Measurements from ENCODE around the gene CLEC16A.

Gene CLEC16A

GRCh38 chr16:11128211-11129141 lies 184.1 kb downstream of the CLEC16A start:
- H3K4me2 ChIP-seq (ENCODE audit: low read length), result no peak overlapping the region

GRCh38 chr16:11129378-11129781 lies 185.0 kb downstream of the CLEC16A start:
- no peaks in the 10 kb centered on the region for H3K79me2 ChIP-seq (ENCODE audit: control insufficient read depth, low read length)
- H4K20me1 ChIP-seq (ENCODE audit: control insufficient read depth, insufficient read depth, low read depth, low read length), result no peaks in the 10 kb centered on the region
- no peak overlapping the region for H3K27ac ChIP-seq (ENCODE audit: low read depth, low read length)
- no peaks in the 10 kb centered on the region for H3K9me2 ChIP-seq (replicated peaks; ENCODE audit: control insufficient read depth, low read length)
- H3K36me3 ChIP-seq (ENCODE audit: control insufficient read depth, low read length), result no peaks in the 10 kb centered on the region; the same call in 1 of the 2 replicates
- H3K9me3 ChIP-seq (ENCODE audit: control insufficient read depth, insufficient read depth, low read length), result no peaks in the 10 kb centered on the region
- no peak overlapping the region for H3K4me2 ChIP-seq (ENCODE audit: low read length)
- TF ChIP-seq CTCF (IDR thresholded peaks at IDR 0.05; ENCODE audit: low read depth, low read length, poor library complexity, severe bottlenecking), result no peak
- TF ChIP-seq EZH2phosphoT487 (IDR thresholded peaks at IDR 0.05; ENCODE audit: borderline replicate concordance, low read length), result no peak
- H3F3A ChIP-seq (ENCODE audit: control insufficient read depth, insufficient read depth), result no peaks in the 10 kb centered on the region
- no peak overlapping the region for H3K4me3 ChIP-seq (ENCODE audit: low read length)
- no peaks in the 10 kb centered on the region for H3K4me1 ChIP-seq (ENCODE audit: control insufficient read depth, low read length)
- H3K27me3 ChIP-seq (ENCODE audit: control insufficient read depth, low read length), result no peaks in the 10 kb centered on the region

More at GRCh38 chr16:11128211-11129141, 184.1 kb downstream of the CLEC16A start:
- Histone ChIP-seq H3K9me2 (replicated peaks; ENCODE audit: control insufficient read depth, low read length) (no peaks in the 10 kb centered on the region), H3K36me3 (ENCODE audit: control insufficient read depth, low read length) (peaks cover 9% of the 10 kb centered on the region; the same call in 1 of the 2 replicates), H3K79me2 (ENCODE audit: control insufficient read depth, low read length) (no peaks in the 10 kb centered on the region), H4K20me1 (ENCODE audit: control insufficient read depth, insufficient read depth, low read depth, low read length) (no peaks in the 10 kb centered on the region), H3K4me1 (ENCODE audit: control insufficient read depth, low read length) (no peaks in the 10 kb centered on the region), H3F3A (ENCODE audit: control insufficient read depth, insufficient read depth) (no peaks in the 10 kb centered on the region), H3K4me3 (ENCODE audit: low read length) (no peak overlapping the region), H3K27me3 (ENCODE audit: control insufficient read depth, low read length) (no peaks in the 10 kb centered on the region), H3K9me3 (ENCODE audit: control insufficient read depth, insufficient read depth, low read length) (no peaks in the 10 kb centered on the region), H3K27ac (ENCODE audit: low read depth, low read length) (no peak overlapping the region)
- TF ChIP-seq CTCF (IDR thresholded peaks at IDR 0.05; ENCODE audit: low read depth, low read length, poor library complexity, severe bottlenecking) (no peak), EZH2phosphoT487 (IDR thresholded peaks at IDR 0.05; ENCODE audit: borderline replicate concordance, low read length) (no peak)

- no peaks in the 10 kb centered on the region for H3K27me3 ChIP-seq (ENCODE audit: control insufficient read depth, low read length)
- no peaks in the 10 kb centered on the region for H3K9me3 ChIP-seq (ENCODE audit: control insufficient read depth, insufficient read depth, low read length)
- no peaks in the 10 kb centered on the region for H3K79me2 ChIP-seq (ENCODE audit: control insufficient read depth, low read length)
- no peak overlapping the region for H3K4me3 ChIP-seq (ENCODE audit: low read length)
- H3K4me1 ChIP-seq (ENCODE audit: control insufficient read depth, low read length), result no peaks in the 10 kb centered on the region
- TF ChIP-seq EZH2phosphoT487 (IDR thresholded peaks at IDR 0.05; ENCODE audit: borderline replicate concordance, low read length) (no peak), CTCF (IDR thresholded peaks at IDR 0.05; ENCODE audit: low read depth, low read length, poor library complexity, severe bottlenecking) (no peak)
- H3K36me3 ChIP-seq (ENCODE audit: control insufficient read depth, low read length), result no peaks in the 10 kb centered on the region; the same call in 1 of the 2 replicates
- no peak overlapping the region for H3K4me2 ChIP-seq (ENCODE audit: low read length)
- no peaks in the 10 kb centered on the region for H4K20me1 ChIP-seq (ENCODE audit: control insufficient read depth, insufficient read depth, low read depth, low read length)
- H3K9me2 ChIP-seq (replicated peaks; ENCODE audit: control insufficient read depth, low read length), result no peaks in the 10 kb centered on the region
- H3K27ac ChIP-seq (ENCODE audit: low read depth, low read length), result no peak overlapping the region
- H3F3A ChIP-seq (ENCODE audit: control insufficient read depth, insufficient read depth), result no peaks in the 10 kb centered on the region
Measured at GRCh38 chr16:11130978-11131665, 186.8 kb downstream of the CLEC16A start.
